Astrocyte of the cerebellum (primary cell): Measurements from ENCODE around the gene TLN1.

Experiments
- DNase-seq: peaks from one replicate; pipeline ENCODE4 v3.0.0-alpha.2; 2011; ENCODE audit warnings: low read depth
- H3K4me3 ChIP-seq: 2 replicates; pipeline ENCODE4 v1.5.1; 2011; ENCODE audit warnings: mild to moderate bottlenecking, low read depth, low read length, moderate library complexity
- in situ Hi-C: cut with HindIII; loops from 2 replicates; pipeline ENCODE4 v1.10.0; 2017; ENCODE audit warnings: low sequenced_read_pairs
- TF ChIP-seq, protein P1 (sequence below): IDR thresholded peaks from 2 replicates; pipeline ENCODE4 v1.5.1; 2012; ENCODE audit warnings: low read length, low read depth, moderate library complexity, mild to moderate bottlenecking; ENCODE audit errors: missing control alignments

The TLN1 gene

DNA sequence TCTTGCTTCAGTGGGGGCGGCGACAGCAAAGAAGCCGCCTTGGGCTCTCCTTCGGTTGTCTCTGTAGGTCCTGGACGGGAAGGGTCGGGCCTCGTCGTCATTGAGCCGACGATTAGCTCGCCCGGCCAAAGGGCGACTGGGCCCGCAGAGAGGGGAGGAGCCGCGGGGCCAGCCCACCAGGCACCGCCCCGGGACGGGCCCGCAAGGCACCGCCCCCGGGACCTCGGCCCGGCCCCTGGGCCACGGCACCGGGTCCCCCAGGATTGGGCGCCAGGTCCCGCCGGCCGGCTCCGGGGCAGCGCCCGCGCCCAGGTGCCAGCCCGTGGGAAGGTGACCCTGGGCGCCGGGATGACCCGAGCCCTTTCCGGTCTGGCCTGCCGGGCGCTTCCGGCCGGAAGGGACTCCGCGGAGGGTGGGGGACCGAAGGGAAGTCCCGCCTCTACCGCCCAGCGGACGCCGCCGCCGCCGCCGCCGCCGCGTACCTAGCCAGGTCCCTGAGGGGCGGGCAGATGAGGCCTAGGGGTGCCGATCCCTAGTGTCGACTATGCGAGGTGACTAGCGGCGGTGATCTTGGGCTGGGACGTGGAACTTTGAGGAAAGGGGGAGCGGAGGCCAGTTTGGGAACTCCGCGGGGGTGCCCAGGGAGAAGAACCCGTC is 17.0 kb upstream of the TLN1 start, which contains the start of the genes GBA2 and RGP1:
GBA2 (minus strand) TSS at position 371 of the 657 bp plus-strand sequence. CDS start 524 bp downstream, outside the sequence.
RGP1 (plus strand) TSS at position 430 of the 657 bp plus-strand sequence. CDS start 469 bp downstream, outside the sequence.
- DNase-seq: no peak
- peak within 1 kb of the TSS; percentile 86 for H3K4me3 ChIP-seq
- TF ChIP-seq, protein P1, sequence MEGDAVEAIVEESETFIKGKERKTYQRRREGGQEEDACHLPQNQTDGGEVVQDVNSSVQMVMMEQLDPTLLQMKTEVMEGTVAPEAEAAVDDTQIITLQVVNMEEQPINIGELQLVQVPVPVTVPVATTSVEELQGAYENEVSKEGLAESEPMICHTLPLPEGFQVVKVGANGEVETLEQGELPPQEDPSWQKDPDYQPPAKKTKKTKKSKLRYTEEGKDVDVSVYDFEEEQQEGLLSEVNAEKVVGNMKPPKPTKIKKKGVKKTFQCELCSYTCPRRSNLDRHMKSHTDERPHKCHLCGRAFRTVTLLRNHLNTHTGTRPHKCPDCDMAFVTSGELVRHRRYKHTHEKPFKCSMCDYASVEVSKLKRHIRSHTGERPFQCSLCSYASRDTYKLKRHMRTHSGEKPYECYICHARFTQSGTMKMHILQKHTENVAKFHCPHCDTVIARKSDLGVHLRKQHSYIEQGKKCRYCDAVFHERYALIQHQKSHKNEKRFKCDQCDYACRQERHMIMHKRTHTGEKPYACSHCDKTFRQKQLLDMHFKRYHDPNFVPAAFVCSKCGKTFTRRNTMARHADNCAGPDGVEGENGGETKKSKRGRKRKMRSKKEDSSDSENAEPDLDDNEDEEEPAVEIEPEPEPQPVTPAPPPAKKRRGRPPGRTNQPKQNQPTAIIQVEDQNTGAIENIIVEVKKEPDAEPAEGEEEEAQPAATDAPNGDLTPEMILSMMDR: no peak
- in situ Hi-C loops: loop anchor here (5.0 kb wide), 1 partner anchor 63 kb away; the partner anchor contains the start of gene SPAG8

DNA sequence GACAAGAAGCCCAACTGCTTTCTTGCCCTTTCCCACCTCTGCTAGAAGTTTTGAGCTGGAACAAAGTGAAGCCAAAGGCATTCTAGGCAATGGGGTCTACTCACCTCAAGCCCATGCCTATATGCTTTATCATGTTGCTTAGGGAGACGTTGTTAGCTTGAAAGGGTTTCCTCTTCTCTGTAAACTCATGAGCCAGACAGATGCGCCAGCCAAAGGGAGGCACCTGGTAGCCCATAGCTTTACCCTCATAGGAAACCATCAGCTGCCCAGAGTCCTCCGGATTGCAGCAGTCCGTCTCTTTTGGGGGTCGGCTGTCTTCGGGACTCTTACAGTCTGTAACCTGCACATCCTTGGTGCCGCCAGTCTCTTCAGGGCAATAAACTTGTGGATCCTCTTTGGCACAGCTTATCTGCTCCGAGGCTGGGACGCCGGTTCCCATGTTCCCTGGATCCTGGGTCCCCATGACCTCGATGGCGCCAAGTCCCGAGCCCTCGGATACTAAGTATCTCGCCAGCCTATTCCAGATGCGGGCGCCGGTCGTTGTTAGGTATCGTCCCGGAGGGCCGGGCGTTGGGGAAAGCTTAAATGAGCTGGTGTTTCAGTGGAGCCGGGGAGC is 16.4 kb upstream of the TLN1 start:
- in situ Hi-C loops: loop anchor here (5.0 kb wide), 1 partner anchor 64 kb away; the partner anchor contains the start of gene SPAG8
- peak overlapping the region; percentile 86 for H3K4me3 ChIP-seq
- TF ChIP-seq, protein P1: no peak
- DNase-seq: no peak

DNA sequence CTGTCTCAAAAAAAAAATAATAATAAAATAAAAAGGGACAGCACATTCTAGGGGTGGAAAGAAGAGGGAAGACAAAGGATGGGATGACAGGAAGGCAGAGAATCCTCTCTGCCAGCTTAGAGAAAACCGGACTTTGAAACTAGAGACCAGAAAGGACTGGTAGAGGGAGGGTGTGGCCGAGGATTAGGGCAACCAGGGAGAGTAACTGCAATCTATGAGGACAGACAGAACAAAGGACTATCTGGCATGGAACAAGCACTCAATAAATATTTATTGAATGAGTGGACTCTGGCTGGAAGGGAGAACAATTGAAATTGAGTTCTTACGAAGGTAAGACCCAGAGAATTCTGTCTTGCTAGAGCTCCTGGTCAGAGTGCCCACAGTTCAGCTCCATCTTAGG is 14.6 kb upstream of the TLN1 start:
- no peak for DNase-seq
- in situ Hi-C loops: loop anchor here (5.0 kb wide), 1 partner anchor 66 kb away; the partner anchor contains the start of gene SPAG8
- peak overlapping the region; percentile 86 for H3K4me3 ChIP-seq
- TF ChIP-seq, protein P1: no peak

DNA sequence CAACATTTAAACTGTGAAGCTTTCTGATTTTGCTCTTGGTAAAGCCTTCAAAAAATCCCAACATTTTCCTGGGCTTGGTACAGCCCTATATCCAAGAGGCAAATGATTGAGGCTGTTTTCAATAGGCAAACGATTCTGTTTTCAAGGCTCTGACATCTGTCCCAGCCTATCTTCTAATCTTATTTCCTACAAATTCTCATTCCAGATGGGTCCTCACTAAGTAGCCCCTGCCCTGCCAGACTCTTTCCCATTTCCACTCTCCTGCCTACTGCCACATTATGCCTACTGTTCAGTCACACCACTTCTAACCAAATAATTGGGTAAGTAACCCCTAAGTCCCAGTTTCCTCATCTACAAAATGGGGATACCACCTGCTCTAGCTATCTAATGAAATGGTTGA is 13.6 kb upstream of the TLN1 start:
- in situ Hi-C loops: loop anchor here (5.0 kb wide), 1 partner anchor 67 kb away; the partner anchor contains the start of gene SPAG8
- TF ChIP-seq, protein P1: no peak
- DNase-seq: no peak
- H3K4me3 ChIP-seq: no peak overlapping the region

DNA sequence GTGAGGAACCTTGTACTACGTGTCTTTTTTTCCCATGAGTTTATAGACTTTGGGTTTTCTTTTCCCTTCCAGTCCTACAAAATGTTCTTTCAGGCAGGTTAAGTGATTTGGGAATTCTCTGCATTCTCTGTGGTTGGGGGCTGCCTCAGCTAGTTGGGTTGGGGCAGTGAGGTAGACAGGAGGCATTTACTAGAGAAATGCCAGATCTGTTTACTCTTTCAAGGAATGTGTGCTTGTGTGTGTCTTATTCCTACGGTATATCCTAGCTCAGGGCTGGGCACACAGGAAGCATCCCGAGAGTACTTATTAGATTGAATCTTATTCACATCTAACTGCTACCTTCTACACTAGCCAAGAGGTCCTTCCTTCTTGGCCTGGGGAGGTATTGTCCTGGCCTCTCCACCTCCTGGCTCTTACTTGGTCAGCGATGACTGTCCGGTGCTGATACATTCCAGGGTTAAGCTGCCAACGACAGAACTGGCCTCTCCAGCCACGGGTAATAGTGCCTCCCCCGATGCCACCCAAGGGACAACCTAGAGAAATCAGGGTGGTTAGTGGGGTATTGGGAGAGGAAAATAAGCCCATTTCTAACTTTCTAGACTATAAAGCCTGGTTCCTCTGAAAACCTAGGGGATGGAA is 12.0 kb upstream of the TLN1 start:
- no peak overlapping the region for H3K4me3 ChIP-seq
- in situ Hi-C loops: no loop called here
- no peak for DNase-seq
- TF ChIP-seq, protein P1: no peak

DNA sequence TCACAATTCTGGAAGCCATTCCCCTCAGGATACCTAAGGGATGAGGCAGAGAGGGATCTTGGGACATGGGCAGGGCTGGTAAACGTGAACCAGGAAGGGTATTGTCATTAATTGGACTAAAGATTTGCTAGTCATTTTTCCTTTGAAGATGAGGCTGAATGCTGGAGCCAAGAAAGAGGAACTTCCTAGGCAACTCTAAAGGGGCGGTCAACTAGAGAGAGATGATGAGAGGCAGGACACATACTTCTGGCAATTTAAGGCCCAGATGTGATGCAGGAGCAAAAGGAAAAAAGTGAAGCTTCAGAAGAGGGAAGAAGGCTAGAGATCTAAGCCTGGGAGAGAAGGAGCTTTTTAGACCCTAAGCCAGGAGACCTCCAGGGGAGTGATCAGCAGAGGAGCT is 11.5 kb upstream of the TLN1 start:
- DNase-seq: no peak
- in situ Hi-C loops: no loop called here
- TF ChIP-seq, protein P1: no peak
- H3K4me3 ChIP-seq: no peak overlapping the region
